ENCODE results near the gene GABBR2. TPM values are rescaled to one million over a fixed set of nuclear protein-coding genes. Genes with fewer than 3 reads are reported as not detected.

Gene GABBR2
- total and polyA plus RNA-seq, 9 of the 15 experiments (the other 6 are each of a cell fraction or from before 2014, with no cell fraction given) = 0.15 to 1.9 (median 0.32) TPM

- TF ChIP-seq SMARCB1 (IDR thresholded peaks at IDR 0.05; ENCODE audit: insufficient read length, low read depth) (no peak), GABPA (tag; conservative IDR thresholded peaks at IDR 0.05; ENCODE audit: low read depth) (peak; percentile 53), KAT2B (IDR thresholded peaks at IDR 0.05; ENCODE audit: low read depth, low read length) (no peak), CTCF (IDR thresholded peaks at IDR 0.05 in 2 of 3, conservative IDR thresholded peaks at IDR 0.05 in 1 of 3; ENCODE audit: insufficient read depth in 2 of 3, low read depth in 1 of 3, low read length in 3 of 3) (peak in 2 of 3 experiments; percentile 35 to 41; a peak in 3 of 6 replicates), ZSCAN32 (CRISPR knock-in tag; IDR thresholded peaks at IDR 0.05) (peak; percentile 86), NELFE (IDR thresholded peaks at IDR 0.05; ENCODE audit: insufficient read depth, insufficient read length) (no peak), CBFA2T3 (IDR thresholded peaks at IDR 0.05) (0 out of 2 replicates have a peak, but pooled peaks have one; percentile 6), ADNP (tag; IDR thresholded peaks at IDR 0.05) (no peak), ATF1 (CRISPR knock-in tag; IDR thresholded peaks at IDR 0.05) (no peak), ATF1 (tag; IDR thresholded peaks at IDR 0.05) (peak; percentile 66), ELF1 (tag; IDR thresholded peaks at IDR 0.05) (peak; percentile 37; the same call in 1 of the 2 replicates), CXXC5 (CRISPR knock-in tag; IDR thresholded peaks at IDR 0.05) (peak; percentile 78), BACH1 (tag; IDR thresholded peaks at IDR 0.05) (0 out of 2 replicates have a peak, but pooled peaks have one; percentile 6), PHF8 (IDR thresholded peaks at IDR 0.05; ENCODE audit: borderline replicate concordance, low read length) (peak; percentile 38; the same call in 1 of the 2 replicates), TEAD2 (tag; IDR thresholded peaks at IDR 0.05) (no peak), NCOA4 (IDR thresholded peaks at IDR 0.05; ENCODE audit: partially characterized antibody) (no peak)
- TF ChIP-seq, protein P1, sequence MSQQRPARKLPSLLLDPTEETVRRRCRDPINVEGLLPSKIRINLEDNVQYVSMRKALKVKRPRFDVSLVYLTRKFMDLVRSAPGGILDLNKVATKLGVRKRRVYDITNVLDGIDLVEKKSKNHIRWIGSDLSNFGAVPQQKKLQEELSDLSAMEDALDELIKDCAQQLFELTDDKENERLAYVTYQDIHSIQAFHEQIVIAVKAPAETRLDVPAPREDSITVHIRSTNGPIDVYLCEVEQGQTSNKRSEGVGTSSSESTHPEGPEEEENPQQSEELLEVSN (IDR thresholded peaks at IDR 0.05; ENCODE audit: borderline replicate concordance in 1 of 2, extremely low read depth in 1 of 2, insufficient read depth in 1 of 2, insufficient read length in 1 of 2, low read depth in 1 of 2, low read length in 1 of 2, poor library complexity in 1 of 2, severe bottlenecking in 1 of 2) = peak in 1 of 2 experiments; percentile 53
Measured at GRCh38 chr9:98410185-98410697, 298.5 kb downstream of the GABBR2 start (continued).

Data from K562 (cell line).